ENCODE results near the gene GHRL. TPM values are rescaled to one million over a fixed set of nuclear protein-coding genes. Genes with fewer than 3 reads are reported as not detected.
"Not testable (repeated sequence)": the region's sequence is repeated elsewhere in the genome, so short reads cannot be mapped to it uniquely, and the experiment has no call there.

The GHRL gene
- polyA plus RNA-seq, 1 donor = 0.89 TPM

DNA sequence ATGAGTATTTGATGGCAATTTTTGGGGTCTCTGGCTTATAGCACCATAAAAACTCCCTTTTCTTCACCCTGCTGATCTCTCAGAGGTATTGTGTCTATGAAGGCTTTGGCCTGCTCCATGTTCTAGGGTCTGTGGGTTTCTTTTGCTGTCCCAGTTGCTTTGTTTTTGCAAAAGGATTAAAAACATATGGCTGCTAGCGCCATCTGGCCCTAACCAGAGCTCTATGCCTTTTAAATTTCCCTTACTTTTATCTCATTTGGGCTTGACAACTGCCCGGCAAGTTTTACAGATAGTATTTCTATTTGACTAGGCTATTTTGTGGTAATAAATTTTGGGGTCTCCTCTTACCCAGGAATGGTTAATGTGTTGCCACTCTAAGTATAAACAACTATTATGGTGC, 6.4 kb upstream of the GHRL start:
- DNase-seq (ENCODE audit: low read depth) = no peak

DNA sequence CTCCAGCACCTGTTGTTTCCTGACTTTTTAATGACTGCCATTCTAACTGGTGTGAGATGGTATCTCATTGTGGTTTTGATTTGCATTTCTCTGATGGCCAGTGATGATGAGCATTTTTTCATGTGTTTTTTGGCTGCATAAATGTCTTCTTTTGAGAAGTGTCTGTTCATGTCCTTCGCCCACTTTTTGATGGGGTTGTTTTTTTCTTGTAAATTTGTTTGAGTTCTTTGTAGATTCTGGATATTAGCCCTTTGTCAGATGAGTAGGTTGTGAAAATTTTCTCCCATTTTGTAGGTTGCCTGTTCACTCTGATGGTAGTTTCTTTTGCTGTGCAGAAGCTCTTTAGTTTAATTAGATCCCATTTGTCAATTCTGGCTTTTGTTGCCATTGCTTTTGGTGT, 5.3 kb upstream of the GHRL start:
- not testable (repeated sequence) for DNase-seq (ENCODE audit: low read depth)

DNA sequence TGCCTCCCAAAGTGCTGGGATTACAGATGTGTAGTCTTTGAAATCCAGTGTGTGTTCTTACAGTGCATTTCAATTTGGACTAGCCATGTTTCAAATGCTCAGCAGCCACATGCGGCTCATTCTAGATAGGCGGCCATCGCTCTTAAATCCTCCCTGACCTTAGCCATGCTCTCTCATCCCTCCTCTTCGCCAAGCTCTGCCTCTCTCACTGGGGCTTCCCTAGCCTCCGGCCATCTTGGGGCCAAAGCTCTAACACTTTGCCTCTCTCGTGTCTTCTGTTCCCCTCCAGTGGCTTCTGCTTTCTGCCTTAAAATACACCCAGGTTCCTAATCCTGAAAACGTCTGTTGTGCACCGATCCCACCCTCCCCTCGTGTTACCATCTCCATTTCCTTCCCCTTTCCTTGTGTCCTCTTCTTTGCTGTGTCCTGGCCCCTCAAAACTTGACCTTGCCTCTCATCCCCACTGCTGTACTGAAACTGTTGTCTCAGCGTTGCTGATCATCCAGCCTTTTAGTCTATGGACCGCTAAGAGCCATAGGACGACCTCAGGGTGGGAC, 1.4 kb upstream of the GHRL start:
- DNase-seq (ENCODE audit: low read depth) = no peak

DNA sequence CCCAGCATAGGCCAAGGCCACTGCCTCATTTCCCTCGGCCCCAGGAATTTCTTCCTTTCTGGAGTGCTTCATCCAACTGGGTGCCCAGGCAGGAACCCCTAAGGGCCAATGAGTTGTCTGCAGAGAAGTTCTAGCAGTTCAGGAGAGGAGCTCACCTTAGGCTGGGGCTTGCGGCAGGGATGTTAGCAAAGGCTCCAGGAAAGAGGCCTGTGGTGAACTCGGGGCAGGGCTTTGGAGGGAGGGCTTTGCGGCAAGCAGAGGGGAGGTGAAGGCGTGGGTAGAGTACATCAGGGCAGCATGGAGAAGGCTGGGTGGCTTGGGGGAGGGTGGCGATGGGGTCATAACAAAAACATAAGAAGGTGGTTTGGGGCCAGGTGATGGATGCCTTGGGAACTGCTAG, 1.1 kb downstream of the GHRL start:
- no peak for DNase-seq (ENCODE audit: low read depth)

DNA sequence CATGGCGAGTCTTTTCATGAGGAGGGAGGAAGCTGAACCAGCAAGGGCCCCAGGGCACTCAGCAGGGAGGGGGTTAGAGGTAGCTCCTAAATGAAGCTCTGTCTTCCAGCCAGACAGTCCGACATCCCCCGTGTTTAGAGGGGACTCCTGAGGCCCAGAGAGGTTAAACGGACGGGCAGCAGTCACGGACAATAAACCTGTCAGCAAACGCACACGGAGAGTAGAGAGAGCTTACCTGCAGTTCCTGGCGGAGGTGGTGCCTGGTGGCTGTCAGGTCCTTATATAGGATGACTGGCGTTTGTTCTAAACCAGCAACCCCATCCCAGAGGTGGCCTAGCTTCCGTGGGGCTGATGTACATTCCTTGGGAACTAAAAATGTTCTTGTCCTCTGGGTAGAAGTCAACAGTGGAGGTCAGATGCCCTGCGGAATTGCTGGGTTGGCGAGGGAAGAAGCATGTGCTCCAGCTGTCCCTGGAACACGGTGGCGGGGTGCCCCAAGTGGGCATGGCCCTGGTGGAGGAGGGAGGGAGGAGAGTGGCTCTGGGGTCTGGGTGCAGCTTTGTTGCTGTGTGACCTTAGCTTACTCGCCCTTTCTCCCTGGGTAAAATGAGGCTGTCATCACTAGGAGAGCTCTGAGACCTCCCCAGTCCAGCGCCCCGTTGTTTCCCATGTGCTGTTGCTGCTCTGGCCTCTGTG, 2.1 kb downstream of the GHRL start:
- DNase-seq (ENCODE audit: low read depth) = no peak

DNA sequence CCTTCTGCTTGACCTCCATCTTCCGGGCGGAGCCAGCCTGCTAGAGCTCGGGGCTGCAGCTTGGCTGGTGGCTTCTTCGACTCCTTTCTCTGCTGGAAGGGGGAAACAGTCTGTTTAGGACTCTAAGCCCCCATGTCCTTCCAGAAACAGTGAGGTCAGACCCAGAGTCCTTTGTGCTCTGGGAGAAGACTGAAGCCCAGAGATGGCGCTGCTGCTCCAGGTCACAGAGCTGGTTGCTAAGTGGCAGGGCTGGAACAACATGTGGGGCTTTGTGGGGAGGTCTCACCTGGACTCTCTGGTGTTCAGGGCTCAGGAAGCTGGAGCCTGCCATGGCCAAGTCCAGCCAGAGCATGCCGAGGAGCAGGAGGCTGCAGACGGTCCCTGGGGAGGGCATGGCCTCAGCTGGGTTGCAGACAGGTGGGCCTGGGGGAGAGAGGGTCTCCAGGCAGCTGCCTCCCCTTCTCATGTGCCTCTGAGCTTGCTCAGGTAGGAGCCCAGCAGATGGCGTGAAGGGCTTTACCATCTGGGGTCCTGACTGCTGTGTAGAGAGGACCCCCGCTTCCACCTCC, 2.9 kb downstream of the GHRL start:
- DNase-seq (ENCODE audit: low read depth) = no peak

GRCh38 chr3:10289077-10289476, 3.7 kb downstream of the GHRL start:
- no peak for DNase-seq (ENCODE audit: low read depth)

DNA sequence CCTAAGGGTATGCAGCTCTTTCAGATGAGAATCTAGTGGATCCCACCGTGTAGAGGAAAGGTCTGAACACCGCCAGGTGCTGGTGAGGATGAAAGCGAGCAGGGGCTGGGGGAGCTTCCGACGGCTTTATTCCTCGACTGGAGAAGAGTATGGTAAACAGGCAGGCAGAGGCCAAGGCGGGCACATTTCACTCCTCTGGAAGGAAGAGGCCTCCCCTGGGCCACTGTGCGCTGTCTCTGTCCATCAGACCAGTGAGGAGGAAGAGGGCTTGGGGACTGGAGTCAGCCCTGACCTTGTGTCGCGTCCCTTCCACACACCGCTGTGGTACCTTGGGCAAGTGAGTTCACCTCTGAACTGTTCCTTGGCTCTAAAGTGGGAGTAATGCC, 4.2 kb downstream of the GHRL start:
- DNase-seq (ENCODE audit: low read depth) = no peak

- DNase-seq (ENCODE audit: low read depth) = no peak
These were observed 4.7 kb downstream of the GHRL start for GRCh38 chr3:10287936-10288574.

GRCh38 chr3:10286596-10287295, 6.0 kb downstream of the GHRL start:
- no peak for DNase-seq (ENCODE audit: low read depth)

GRCh38 chr3:10286133-10286524, 6.6 kb downstream of the GHRL start:
- DNase-seq (ENCODE audit: low read depth) = no peak

DNA sequence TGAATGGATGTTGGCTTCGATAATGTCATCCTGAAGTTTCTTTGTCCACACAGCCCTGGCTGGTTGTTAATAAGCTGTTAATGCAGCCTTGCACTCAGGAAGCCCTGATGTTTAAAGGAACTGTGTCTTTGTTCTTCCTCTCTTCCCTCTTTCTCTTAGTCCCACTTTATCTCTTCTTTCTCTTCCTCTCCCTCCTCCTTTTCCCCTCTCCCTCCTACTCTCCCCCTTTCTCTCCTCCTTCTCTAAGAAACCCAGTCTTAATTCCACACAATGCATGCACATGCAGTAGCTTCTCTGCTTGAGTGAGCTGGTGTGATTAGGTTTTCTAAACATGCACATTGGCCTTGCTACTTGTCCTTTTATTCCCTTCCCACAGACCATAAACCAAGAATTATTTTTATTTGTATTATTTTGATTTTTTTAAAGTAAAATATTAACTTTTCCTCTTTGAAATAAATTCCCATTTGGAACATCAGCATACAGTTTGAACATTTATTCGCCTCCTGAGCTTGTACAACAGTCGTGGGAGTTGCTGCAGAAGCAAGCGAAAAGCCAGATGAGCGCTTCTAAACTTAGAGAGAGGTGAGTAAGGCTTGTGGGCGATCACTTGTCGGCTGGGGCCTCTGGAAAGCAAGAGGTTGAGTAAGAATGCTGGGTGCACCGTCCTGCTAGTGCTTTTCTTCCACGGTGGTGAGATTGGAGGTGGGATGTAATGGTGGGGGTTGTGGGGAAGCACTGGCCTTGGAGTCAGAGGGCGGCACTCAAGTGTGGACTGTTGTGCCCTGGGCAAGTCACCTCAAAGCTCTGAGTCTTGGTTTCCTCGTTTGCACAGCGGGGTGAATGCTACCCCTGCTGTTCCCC, 7.2 kb downstream of the GHRL start:
- DNase-seq (ENCODE audit: low read depth) = no peak

GRCh38 chr3:10284496-10284895, 8.3 kb downstream of the GHRL start:
- DNase-seq (ENCODE audit: low read depth) = no peak

GRCh38 chr3:10283638-10284037, 9.1 kb downstream of the GHRL start:
- DNase-seq (ENCODE audit: low read depth) = no peak

GRCh38 chr3:10281951-10282350, 10.8 kb downstream of the GHRL start:
- no peak for DNase-seq (ENCODE audit: low read depth)

DNA sequence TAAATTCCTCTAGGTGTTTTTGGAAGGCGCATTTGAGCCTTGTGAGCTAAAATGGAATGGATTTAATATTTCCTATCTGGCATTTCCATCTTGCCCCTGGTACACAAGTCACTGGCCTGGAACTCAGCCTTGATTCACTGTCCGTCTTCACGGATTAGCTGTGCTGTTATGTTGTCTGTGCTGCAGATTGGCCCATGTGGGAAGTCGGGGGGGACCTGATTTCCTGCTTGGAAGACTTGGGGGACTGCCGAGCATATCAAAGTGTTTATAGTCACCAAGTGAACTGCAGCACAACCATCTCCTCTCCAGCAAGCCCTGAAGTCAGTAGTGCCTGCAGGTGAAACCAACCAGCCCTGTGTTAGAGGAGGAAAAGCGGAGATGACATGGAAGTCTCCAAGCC, 12.2 kb downstream of the GHRL start:
- DNase-seq (ENCODE audit: low read depth) = no peak

DNA sequence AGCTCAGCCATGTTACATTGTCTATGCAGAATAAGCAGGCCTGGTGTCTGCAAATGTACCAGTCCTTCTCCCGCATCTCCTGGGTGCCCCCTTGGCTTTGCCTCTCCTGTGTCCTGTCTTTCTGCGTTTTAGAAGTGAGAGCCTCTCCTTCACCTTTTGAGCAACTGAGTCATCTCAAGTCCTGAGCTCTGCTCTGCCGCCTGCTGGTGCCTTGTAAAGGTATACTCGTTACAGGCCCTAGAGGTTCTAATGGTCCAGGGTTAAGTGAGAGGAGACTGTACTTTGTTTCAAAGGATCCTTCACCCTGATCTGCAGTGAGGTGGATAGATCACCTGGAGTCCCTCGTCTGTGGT, 12.6 kb downstream of the GHRL start:
- no peak for DNase-seq (ENCODE audit: low read depth)

GRCh38 chr3:10279384-10280176, 13.2 kb downstream of the GHRL start:
- DNase-seq (ENCODE audit: low read depth) = no peak

- no peak for DNase-seq (ENCODE audit: low read depth)
These were observed 14.2 kb downstream of the GHRL start for GRCh38 chr3:10278501-10278900.

DNA sequence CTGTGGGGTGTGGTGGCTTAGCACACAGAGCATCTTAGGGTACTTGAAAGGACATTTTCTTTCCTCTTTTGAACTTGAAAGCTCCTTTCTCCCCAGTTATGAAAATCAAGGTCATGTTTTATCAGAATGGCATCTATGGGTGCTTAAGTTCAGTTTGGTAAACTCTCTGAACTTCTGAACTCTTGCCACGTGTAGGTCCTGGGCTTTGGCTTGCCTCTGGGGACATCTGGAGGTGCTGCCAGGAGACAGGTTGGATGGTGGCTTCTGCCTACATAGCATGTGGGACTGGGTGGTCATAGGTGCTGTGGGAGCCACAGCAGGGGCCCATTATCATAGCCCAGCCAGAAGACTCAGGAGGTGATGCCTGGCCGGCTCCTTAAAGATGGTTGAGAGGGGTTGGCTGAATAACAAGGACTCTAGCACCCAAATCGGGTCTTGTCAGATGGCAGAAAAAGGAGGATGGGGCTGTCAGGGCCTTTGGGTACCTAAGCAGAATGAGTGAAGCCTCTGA, 15.6 kb downstream of the GHRL start:
- DNase-seq (ENCODE audit: low read depth) = no peak

GRCh38 chr3:10274601-10275000, 18.1 kb downstream of the GHRL start:
- no peak for DNase-seq (ENCODE audit: low read depth)

Measured in forelimb muscle (tissue), 1 donor.